Head of caudate nucleus (tissue), 42 donors: ENCODE measurements around the gene UBE2S.

Experiments used
- DNase-seq, 42 donors: peaks; one replicate each; pipeline versions ENCODE4 v3.0.0 to v3.0.0-alpha.2; 2020 to 2021; ENCODE audit warnings: mixed read lengths in 7 of 42
- intact Hi-C: fragments of 100-400 bp; cut with DNase I; formaldehyde crosslinking; loops from one replicate; pipeline ENCODE4 v1.15.0; 2022

The UBE2S gene

GRCh38 chr19:55372316-55373081 is 35.1 kb downstream of the UBE2S start:
- DNase-seq, result no peak

GRCh38 chr19:55370305-55370988 is 37.1 kb downstream of the UBE2S start, which contains the start of gene IL11:
TSS of gene IL11 (minus strand) at chr19:55370463. CDS start at chr19:55370310, 153 bp downstream.
- intact Hi-C loops, result no loop called here
- no peak for DNase-seq

More at GRCh38 chr19:55372316-55373081, 35.1 kb downstream of the UBE2S start:
- intact Hi-C loops, result no loop called here

DNA sequence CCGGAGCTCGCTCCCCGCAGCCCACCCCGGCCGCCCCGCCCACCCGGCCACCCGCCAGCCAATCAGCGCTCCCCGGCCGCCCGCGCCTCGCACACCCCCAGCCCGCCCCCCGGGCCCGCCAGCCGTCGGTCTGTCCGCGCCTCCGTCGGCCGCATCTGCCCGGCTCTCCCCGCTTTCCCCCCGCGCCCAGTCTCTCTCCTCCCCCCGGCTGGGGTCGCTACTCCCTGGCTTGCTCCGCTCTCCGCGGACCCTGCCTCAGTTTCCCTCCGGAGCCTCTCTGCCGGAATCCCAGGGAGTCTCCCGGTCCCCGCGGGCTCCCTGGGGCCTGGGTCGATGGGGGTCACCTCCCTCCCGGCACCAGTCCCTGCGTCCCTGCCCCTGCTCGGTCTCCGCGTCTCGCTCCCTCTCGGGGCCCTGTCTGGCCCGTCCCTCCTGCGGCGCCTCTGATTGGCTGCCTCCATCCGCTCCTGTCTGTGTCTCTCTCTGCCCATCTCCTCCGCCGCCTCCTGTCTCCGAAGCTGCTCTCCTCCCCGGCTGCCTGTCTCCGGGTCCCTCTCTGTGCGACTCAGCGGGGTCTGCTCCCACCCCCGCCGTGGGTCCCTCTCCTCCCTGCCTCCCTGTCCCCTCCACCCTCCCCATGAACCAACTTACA is 37.8 kb downstream of the UBE2S start:
- DNase-seq, result no peak
- intact Hi-C loops, result no loop called here

GRCh38 chr19:55368701-55369563 is 38.7 kb downstream of the UBE2S start:
- no peak for DNase-seq
- intact Hi-C loops, result no loop called here

DNA sequence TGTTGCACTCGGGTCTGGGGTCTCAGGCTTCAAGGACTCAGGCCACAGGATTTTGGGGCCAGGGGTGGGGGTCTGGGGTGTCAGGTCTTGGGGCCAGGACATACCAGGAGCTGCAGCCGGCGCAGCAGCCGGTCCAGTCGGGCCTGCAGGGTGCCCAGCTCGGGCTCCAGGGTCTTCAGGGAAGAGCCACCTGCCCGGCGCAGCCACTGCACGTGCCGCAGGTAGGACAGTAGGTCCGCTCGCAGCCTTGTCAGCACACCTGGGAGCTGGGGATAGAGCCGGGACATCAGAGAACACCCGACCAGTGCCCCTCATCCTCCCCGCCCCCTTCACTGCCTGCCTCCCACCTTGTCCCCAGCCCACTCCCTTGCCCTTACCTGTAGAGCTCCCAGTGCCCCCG is 39.5 kb downstream of the UBE2S start:
- intact Hi-C loops, result no loop called here
- no peak for DNase-seq

DNA sequence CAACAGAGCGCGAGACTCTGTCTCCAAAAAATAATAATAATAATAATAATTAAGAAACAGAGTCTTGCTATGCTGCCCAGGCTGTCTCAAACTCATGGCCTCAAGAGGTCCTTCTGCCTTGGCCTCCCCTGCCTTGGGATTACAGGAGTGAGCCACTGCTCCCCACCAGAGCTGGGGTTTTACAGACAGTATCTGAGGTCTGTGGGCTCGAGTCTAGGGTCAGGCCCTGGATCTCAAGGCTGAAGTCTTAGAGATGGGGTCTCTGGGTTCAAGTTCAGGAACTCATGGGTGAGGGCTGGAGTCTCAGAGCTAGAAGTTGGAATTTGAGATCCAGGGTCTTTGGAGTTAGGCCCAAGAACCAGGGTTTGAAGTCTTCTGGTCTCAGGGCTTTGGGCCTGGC is 40.8 kb downstream of the UBE2S start:
- intact Hi-C loops, result no loop called here
- DNase-seq, result no peak

GRCh38 chr19:55365964-55366363 is 41.6 kb downstream of the UBE2S start:
- DNase-seq, result no peak
- intact Hi-C loops, result no loop called here

DNA sequence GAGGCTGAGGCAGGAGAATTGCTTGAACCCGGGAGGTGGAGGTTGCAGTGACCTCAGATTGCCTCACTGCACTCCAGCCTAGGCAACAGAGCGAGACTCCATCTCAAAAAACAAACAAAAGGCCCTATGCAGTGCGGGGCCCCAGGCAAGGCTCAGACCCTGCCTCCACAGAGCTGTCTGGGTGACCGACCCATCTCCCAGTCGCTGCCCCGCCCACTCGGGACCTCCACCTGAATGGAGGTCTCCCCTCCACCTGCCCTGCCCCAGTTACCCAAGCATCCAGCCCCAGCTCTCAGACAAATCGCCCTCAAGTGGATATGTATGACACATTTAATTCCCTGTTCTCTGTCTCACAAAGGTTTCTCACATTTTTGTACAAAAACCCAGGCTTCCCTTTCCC is 42.3 kb downstream of the UBE2S start:
- no peak for DNase-seq
- intact Hi-C loops, result no loop called here

- intact Hi-C loops, result no loop called here
- DNase-seq, result no peak
Observed at GRCh38 chr19:55362990-55363716, 44.4 kb downstream of the UBE2S start, which contains the start of gene GARIN5B. TSS of gene GARIN5B (minus strand) at chr19:55363260. CDS start at chr19:55363066, 194 bp downstream.

GRCh38 chr19:55362174-55362989 is 45.2 kb downstream of the UBE2S start:
- no peak for DNase-seq
- intact Hi-C loops, result no loop called here

DNA sequence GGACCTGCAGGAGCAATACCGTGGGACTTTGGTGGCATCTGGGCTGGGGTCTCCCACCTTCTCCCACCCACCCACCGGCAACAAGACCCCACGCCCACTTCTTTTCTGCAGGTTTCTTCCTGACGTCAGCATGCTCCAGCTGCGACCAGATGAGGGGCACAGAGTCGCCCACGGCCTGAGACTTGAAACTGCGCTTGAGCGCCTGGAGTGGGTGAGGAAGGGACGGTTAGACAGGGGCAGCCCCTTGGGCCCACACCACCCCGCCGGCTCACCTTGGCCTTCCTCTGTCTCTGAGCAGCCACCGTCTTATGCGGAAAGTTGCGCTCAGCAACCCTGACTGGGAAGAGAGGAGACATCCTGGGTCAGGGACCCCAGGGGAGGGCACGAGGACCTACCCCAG is 46.7 kb downstream of the UBE2S start:
- no peak for DNase-seq

GRCh38 chr19:55358943-55359908 is 48.4 kb downstream of the UBE2S start:
- DNase-seq, result no peak
- intact Hi-C loops, result no loop called here

More for the DNA sequence above, 46.7 kb downstream of the UBE2S start:
- intact Hi-C loops, result no loop called here

DNA sequence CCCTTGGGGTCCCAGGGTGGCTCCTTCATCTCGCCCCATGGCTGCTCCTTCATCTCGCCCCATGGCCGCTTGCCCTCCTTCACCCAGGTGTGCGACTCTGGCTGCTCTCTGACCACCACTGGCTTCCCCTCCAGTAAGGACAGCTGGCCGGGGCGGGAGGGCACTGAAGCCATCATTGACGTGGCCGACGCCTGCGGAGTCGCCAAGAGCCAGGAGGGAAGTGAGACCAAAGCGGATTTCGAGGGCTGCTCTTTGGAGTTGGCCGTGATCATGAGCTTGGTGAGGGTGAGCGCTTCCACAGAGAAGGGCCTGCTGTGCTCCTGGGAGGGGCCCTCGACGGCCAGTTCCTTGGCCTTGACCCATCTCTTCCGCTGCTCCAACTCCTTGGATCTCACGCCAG is 49.1 kb downstream of the UBE2S start:
- intact Hi-C loops, result no loop called here
- no peak for DNase-seq

DNA sequence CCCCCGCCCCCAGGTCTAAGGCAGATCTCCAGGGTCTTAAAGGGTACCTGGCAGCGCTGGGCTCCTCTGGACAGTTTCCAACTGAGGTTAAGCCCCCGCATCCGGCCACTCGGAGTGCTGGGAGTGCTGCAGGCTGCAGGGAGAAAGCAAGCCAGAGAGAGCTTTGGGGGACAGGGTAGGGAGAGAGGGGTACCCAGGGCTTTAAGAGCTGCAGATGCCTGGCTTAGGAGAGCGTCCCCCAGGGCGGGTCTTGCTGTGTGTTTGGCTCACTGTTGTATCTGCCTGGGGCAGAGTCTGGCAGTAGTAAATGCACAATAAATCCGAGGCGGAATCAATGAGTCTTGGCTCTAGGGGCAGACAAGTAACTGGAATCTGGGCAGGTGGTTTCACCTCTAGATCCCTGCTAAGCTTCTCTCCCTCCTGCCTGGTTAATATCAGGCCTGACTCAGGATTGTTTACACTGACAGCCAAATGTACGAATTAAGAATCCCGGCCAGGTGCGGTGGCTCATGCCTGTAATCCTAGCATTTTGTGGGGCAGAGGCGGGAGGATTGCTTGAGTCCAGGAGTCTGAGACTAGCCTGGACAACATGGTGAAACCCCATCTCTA is 52.3 kb downstream of the UBE2S start:
- no peak for DNase-seq
- intact Hi-C loops, result no loop called here

DNA sequence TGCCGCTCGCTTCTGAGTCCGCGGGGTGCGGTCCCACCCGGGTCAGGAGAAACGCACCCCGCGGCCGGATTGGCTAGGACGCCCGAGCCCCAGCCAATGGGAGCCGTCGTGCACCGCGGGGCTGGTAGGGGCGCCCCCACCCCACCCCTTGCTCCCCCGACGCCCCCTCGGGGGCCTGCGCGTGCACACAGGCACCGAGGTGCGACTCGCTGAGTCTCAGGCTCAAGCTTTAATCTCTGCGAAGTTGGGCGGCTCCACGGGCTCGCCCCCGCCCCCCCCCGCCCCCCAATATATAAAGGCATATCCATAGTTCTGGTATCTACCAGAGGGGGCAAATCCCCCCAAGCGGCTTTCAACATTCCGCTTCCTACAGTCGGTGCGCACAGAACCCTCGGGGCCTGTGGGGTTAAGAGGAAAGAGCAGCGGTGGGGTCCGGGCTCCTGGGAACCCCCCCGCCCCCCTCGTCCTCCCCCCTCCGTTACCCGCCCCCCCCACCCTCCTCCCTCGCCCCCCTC is 52.8 kb downstream of the UBE2S start, which contains the start of gene COX6B2:
Gene COX6B2 (minus strand): TSS at position 22 of the 515 bp plus-strand sequence. CDS start 198 bp downstream, outside the sequence.
- no peak for DNase-seq
- intact Hi-C loops, result no loop called here
